ENCODE results near the gene EME2.

Gene EME2

DNA sequence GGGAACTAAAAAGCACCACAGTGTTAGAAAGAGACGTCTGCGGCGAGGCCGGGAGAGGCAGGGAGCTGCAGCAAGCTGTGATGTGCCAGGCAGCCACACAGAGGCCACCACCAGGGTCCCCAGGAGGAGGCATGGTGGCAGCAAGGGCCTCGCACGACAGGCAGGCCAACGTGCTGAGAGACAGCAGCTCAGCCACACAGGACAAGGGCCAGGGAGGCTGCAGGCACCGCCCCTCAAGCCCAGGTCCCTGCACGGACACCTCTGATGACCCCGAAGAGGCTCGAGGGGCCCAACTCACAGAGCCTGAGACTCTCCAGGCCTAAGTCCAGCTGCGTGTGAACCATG is 48.3 kb downstream of the EME2 start:
- no peak for DNase-seq

DNA sequence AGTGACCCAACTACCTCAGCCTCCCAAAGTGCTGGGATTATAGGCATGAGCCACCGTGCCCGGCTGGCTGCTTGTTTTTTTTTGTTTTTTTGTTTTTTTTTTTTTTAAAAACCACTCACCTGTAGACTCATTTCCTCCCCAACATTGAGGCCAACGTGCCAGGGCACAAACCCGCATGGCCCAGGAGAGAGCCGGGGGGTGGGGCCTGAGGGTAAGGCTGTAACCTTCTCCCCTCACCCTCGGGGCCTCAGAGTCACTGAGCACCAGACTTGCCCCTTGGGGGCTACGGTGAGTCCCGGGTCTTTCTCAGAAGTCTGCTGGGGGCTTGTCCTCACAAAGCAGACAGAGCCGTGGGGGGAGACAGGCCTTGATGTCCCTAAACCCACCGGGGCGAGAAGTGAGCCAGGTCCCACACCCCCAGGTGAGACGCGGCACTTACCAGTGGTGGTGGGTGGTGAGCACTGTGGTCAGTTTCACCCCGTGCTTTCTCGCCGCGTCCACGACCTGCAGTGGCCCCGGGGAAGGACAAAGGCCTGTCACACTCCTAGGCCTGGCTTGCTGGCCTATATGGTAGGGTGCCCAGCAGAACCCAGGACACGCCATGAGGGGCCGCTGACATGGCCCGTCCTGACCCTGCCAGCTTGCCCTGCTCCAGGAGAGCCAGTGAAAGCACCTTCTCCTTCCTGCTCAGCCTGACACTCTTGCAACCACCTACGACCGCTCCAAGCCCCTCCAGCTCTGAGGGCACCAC is 49.4 kb downstream of the EME2 start:
- DNase-seq = no peak

DNA sequence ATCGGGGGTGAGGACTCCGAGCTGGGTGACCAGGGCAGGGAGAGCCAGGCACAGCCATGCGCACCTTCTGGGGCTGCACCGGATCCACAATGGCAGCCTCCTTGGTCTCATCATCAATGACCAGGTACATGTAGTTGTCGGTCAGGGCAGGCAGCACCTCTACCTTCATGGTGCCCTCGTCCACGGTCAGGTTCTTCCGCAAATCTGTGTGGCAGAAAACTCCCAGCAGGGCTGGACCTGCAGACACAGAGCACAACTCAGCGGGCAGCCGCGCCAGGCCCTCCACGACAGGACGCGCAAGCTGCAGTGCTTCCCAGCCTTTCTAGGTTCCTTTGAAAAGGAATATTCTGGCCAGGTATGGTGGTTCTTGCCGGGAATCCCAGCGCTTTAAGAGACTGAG is 50.2 kb downstream of the EME2 start:
- no peak for DNase-seq

DNA sequence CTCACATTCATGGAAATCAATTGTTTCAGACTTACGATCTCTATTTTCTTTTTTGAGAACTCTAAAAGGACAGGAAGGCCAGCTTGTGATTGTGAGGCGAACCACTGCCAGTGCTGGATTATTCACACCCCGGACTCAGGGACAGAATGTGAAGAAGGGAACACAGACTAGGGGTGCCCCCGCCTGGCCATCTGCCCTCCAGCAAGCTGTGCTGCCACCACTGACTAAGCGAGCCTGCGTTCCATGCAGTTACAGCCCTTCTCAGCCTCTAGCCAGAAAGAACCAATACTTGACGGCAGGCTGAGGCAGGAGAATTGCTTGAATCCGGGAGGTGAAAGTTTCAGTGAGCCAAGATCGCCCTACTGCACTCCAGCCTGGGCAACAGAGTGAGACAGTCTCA is 51.2 kb downstream of the EME2 start:
- no peak for DNase-seq

DNA sequence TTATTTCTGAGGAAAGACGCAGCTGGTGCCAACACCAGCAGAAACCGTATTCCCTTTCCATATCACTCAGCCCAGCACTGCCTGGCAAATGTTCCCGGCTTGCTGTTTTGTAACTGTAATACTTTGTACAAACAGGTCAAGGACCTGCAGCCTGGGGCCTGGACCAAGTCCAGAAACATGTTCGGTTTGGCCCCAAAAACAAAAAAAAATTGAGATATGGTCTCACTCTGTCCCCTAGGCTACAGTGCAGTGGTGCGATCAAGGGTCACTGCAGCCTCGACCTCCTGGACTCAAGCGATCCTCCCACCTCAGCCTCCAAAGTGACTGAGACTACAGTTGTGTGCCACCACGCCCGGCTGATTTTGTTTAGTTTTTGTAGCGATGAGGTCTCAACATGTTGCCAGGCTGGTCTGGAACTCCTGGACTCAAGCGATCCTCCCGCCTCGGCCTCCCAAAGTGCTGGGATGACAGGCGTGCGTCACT is 52.8 kb downstream of the EME2 start:
- DNase-seq = no peak
